Body of pancreas (tissue), 4 donors: ENCODE measurements around the gene BIRC6.

Experiments used
- POLR2A ChIP-seq, 3 donors: fragments of 450-650 bp; IDR thresholded peaks; one replicate each; pipeline ENCODE4 v1.6.1; 2016; ENCODE audit warnings: antibody characterized with exemption in 3 of 3, mild to moderate bottlenecking in 2 of 3
- TF ChIP-seq, protein P1 (sequence below), 7 experiments: fragments of 450-650 bp in 4 of 7; fragments of 200-600 bp in 3 of 7; sonication (generic) in 3 of 7; IDR thresholded peaks; one replicate each; pipeline ENCODE4 v1.5.1; 2016 to 2019; ENCODE audit warnings: antibody characterized with exemption in 7 of 7

DNA sequence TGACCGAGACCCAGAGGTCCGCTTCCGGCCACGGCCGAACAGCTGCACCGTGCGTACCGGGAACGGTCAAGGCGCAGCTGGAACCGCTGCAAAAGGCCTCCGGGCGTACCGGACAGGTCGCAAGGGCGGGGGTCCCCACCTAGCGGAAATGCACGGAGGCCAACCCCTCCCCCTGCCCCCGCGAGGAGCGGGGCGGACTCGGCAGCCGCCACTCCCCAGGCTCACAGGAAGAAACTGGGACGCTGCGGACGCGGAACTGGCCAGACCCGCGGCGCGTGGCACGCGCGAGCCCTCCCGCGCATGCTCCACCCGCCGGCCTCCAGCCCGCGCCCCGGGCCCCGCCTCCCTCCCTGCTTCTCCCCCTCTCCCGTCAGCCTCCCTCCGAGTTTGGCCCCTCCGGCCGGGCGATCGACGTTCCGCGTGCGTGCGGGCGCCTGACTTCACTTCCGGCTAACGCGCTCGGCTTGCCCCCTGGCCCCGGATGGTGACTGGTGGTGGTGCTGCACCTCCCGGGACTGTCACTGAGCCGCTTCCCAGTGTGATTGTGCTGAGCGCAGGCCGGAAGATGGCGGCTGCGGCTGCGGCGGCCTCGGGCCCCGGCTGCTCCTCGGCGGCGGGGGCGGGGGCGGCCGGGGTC, at the start of gene BIRC6:
- TF ChIP-seq, protein P1, sequence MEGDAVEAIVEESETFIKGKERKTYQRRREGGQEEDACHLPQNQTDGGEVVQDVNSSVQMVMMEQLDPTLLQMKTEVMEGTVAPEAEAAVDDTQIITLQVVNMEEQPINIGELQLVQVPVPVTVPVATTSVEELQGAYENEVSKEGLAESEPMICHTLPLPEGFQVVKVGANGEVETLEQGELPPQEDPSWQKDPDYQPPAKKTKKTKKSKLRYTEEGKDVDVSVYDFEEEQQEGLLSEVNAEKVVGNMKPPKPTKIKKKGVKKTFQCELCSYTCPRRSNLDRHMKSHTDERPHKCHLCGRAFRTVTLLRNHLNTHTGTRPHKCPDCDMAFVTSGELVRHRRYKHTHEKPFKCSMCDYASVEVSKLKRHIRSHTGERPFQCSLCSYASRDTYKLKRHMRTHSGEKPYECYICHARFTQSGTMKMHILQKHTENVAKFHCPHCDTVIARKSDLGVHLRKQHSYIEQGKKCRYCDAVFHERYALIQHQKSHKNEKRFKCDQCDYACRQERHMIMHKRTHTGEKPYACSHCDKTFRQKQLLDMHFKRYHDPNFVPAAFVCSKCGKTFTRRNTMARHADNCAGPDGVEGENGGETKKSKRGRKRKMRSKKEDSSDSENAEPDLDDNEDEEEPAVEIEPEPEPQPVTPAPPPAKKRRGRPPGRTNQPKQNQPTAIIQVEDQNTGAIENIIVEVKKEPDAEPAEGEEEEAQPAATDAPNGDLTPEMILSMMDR (IDR thresholded peaks at IDR 0.05) = peak in 2 of 7 experiments; percentile 25 to 26
- TF ChIP-seq POLR2A (IDR thresholded peaks at IDR 0.05) = peak; percentile 92 to 96 (median 95)
